Osteoblast (primary cell): ENCODE measurements around the gene HECTD2. TPM values are rescaled to one million over a fixed set of nuclear protein-coding genes. Genes with fewer than 3 reads are reported as not detected.

Source experiments
- DNase-seq: peaks from one replicate; pipeline ENCODE4 v3.0.0; 2011; ENCODE audit warnings: low spot score, mixed read lengths; ENCODE audit not compliant: insufficient read length; ENCODE audit errors: missing footprints
- H2AFZ ChIP-seq: 2 replicates; pipeline ENCODE4 v1.6.0; 2011; ENCODE audit warnings: mild to moderate bottlenecking, low read length
- H3K27ac ChIP-seq: 2 replicates; pipeline ENCODE4 v1.5.1; 2011; ENCODE audit warnings: mild to moderate bottlenecking, low read depth, low read length, moderate library complexity
- H3K27me3 ChIP-seq: 2 replicates; pipeline ENCODE4 v1.6.0; 2012; ENCODE audit warnings: mild to moderate bottlenecking, control low read depth, inconsistent platforms, low read length, moderate library complexity; ENCODE audit not compliant: insufficient read depth
- H3K36me3 ChIP-seq: 2 replicates; pipeline ENCODE4 v1.5.1; 2011; ENCODE audit warnings: mild to moderate bottlenecking, low read length, control low read depth, moderate library complexity; ENCODE audit not compliant: insufficient read depth
- H3K4me1 ChIP-seq: 2 replicates; pipeline ENCODE4 v1.5.1; 2011; ENCODE audit warnings: mild to moderate bottlenecking, low read length, control low read depth, moderate library complexity; ENCODE audit not compliant: insufficient read depth
- H3K4me2 ChIP-seq: 2 replicates; pipeline ENCODE4 v1.6.0; 2011; ENCODE audit warnings: mild to moderate bottlenecking, low read length; ENCODE audit not compliant: insufficient read depth
- H3K4me3 ChIP-seq: fragments of 200-600 bp; sonication (generic); 3 replicates; pipeline ENCODE4 v1.5.1; 2012; ENCODE audit warnings: mild to moderate bottlenecking, low read length, inconsistent platforms; ENCODE audit not compliant: insufficient read depth
- H3K79me2 ChIP-seq: 2 replicates; pipeline ENCODE4 v1.6.0; 2012; ENCODE audit warnings: mild to moderate bottlenecking, low read length, control low read depth, inconsistent platforms; ENCODE audit not compliant: insufficient read depth
- H3K9me3 ChIP-seq: 2 replicates; pipeline ENCODE4 v1.5.1; 2011; ENCODE audit warnings: low read depth, low read length, control low read depth
- H4K20me1 ChIP-seq: 2 replicates; pipeline ENCODE4 v1.6.0; 2012; ENCODE audit warnings: mild to moderate bottlenecking, low read length, control low read depth; ENCODE audit not compliant: insufficient read depth
- CTCF ChIP-seq: IDR thresholded peaks from 2 replicates; pipeline ENCODE4 v1.5.1; 2011; ENCODE audit warnings: mild to moderate bottlenecking, low read depth, low read length, moderate library complexity; ENCODE audit errors: extremely low read depth
- total RNA-seq: library from RNA; depleted of rRNA; stranded (reverse); fragments of >200 nt; gene quantifications from 2 replicates; pipeline ENCODE4 v1.2.3, GENCODE V29; 2012

Gene HECTD2
- total RNA-seq, 1 donor, result 15.9 TPM

- H3K4me2 ChIP-seq, result no peak overlapping the region
- H3K4me3 ChIP-seq, result no peak overlapping the region
- H2AFZ ChIP-seq, result no peak overlapping the region
- no peaks in the 10 kb centered on the region for H3K9me3 ChIP-seq
- DNase-seq, result no peak
- no peaks in the 10 kb centered on the region for H3K4me1 ChIP-seq
- no peaks in the 10 kb centered on the region for H3K79me2 ChIP-seq
- H3K36me3 ChIP-seq, result peaks cover 4% of the 10 kb centered on the region
- no peaks in the 10 kb centered on the region for H3K27me3 ChIP-seq
- H3K27ac ChIP-seq, result no peak overlapping the region
- no peaks in the 10 kb centered on the region for H4K20me1 ChIP-seq
- no peak for TF ChIP-seq CTCF
Observed at GRCh38 chr10:91495402-91495801, 85.3 kb downstream of the HECTD2 start.

- Histone ChIP-seq H3K4me1 (no peaks in the 10 kb centered on the region), H4K20me1 (no peaks in the 10 kb centered on the region), H3K79me2 (no peaks in the 10 kb centered on the region), H3K27ac (no peak overlapping the region), H3K4me3 (no peak overlapping the region), H3K36me3 (peaks cover 4% of the 10 kb centered on the region), H3K27me3 (no peaks in the 10 kb centered on the region), H3K4me2 (no peak overlapping the region), H3K9me3 (no peaks in the 10 kb centered on the region), H2AFZ (no peak overlapping the region)
- DNase-seq, result no peak
- no peak for TF ChIP-seq CTCF
Observed at GRCh38 chr10:91496016-91496415, 85.9 kb downstream of the HECTD2 start.

- Histone ChIP-seq H3K27me3 (no peaks in the 10 kb centered on the region), H3K27ac (peak overlapping the region; percentile 68), H3K79me2 (no peaks in the 10 kb centered on the region), H4K20me1 (no peaks in the 10 kb centered on the region), H3K9me3 (no peaks in the 10 kb centered on the region), H2AFZ (no peak overlapping the region), H3K4me3 (no peak overlapping the region), H3K4me2 (peak overlapping the region; percentile 19), H3K4me1 (peaks cover 14% of the 10 kb centered on the region), H3K36me3 (peaks cover 4% of the 10 kb centered on the region)
- TF ChIP-seq CTCF, result no peak
- peak; percentile 67 for DNase-seq
Observed at GRCh38 chr10:91511549-91512330, 101.6 kb downstream of the HECTD2 start.

GRCh38 chr10:91512458-91512857 lies 102.3 kb downstream of the HECTD2 start:
- Histone ChIP-seq H3K27ac (peak overlapping the region; percentile 68), H3K27me3 (no peaks in the 10 kb centered on the region), H3K9me3 (no peaks in the 10 kb centered on the region), H2AFZ (no peak overlapping the region), H3K4me1 (peaks cover 14% of the 10 kb centered on the region), H4K20me1 (no peaks in the 10 kb centered on the region), H3K4me3 (no peak overlapping the region), H3K79me2 (no peaks in the 10 kb centered on the region), H3K36me3 (peaks cover 4% of the 10 kb centered on the region), H3K4me2 (peak overlapping the region; percentile 19)
- DNase-seq, result no peak
- no peak for TF ChIP-seq CTCF
